Stimulated activated naive B cell treated with anti-CD40 and anti-IgM and Interleukin-4, amounts not matched to agents 10 μg/mL and 1 μg/mL and 100 μg/mL, for 72 hours (primary cell): ENCODE results near the gene SELENOW.
"Not testable (repeated sequence)": the region's sequence is repeated elsewhere in the genome, so short reads cannot be mapped to it uniquely, and the experiment has no call there.

Source experiments
- ATAC-seq, 2 donors: fragments of 150-1000 bp; cut with Tn5 transposase; replicated peaks; 2 replicates each; pipeline ENCODE4 v1.10.0; 2021; ENCODE audit warnings: moderate library complexity in 1 of 2
- DNase-seq: peaks from one replicate; pipeline ENCODE4 v3.0.0; 2021
- H3K27ac Mint-ChIP-seq: one replicate; pipeline ENCODE4 v1.8.0; 2022; ENCODE audit warnings: mild to moderate bottlenecking, mixed read lengths
- H3K27me3 Mint-ChIP-seq, 2 donors: one replicate each; pipeline ENCODE4 v1.8.0; 2022; ENCODE audit warnings: mixed read lengths in 2 of 2
- H3K36me3 Mint-ChIP-seq, 2 donors: one replicate each; pipeline ENCODE4 v1.8.0; 2022; ENCODE audit warnings: mixed read lengths in 2 of 2, mild to moderate bottlenecking in 1 of 2
- H3K4me1 Mint-ChIP-seq, 2 donors: one replicate each; pipeline ENCODE4 v1.8.0; 2022; ENCODE audit warnings: mixed read lengths in 2 of 2, mild to moderate bottlenecking in 1 of 2
- H3K4me3 Mint-ChIP-seq, 2 donors: one replicate each; pipeline ENCODE4 v1.8.0; 2022; ENCODE audit warnings: mild to moderate bottlenecking in 2 of 2, mixed read lengths in 2 of 2, moderate library complexity in 1 of 2
- H3K9me3 Mint-ChIP-seq, 2 donors: one replicate each; pipeline ENCODE4 v1.8.0; 2022; ENCODE audit warnings: mixed read lengths in 2 of 2, mild to moderate bottlenecking in 1 of 2

The SELENOW gene

DNA sequence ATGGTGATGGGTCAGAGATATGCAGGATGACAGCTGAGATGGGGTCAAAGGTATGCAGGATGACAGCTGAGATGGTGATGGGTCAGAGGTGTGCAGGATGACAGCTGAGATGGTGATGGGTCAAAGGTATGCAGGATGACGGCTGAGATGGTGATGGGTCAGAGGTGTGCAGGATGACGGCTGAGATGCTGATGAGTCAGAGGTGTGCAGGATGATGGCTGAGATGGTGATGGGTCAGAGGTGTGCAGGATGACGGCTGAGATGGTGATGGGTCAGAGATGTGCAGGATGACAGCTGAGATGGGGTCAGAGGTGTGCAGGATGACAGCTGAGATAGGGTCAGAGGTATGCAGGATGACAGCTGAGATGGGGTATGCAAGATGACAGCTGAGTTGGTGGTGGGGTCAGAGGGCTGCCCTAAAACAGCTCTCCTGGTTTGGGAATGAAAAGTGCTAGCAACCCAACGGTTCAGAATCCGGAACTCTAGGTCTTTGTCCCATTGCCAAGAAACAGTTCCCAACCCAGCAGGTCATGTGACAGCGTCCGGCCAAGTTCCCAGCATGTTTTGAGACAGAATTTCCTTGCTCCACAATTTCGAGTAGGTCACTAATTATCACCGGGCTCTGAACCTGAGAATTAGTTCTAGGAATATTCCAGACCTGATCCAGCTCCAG lies 3.2 kb downstream of the SELENOW start:
- Mint-ChIP-seq H3K9me3 (no peaks in the 10 kb centered on the region), H3K4me3 (no peak overlapping the region), H3K4me1 (peaks cover 18 to 31% of the 10 kb centered on the region in 2 donors), H3K27me3 (no peaks in the 10 kb centered on the region), H3K27ac (no peak overlapping the region), H3K36me3 (peaks cover 29 to 43% of the 10 kb centered on the region in 2 donors)
- DNase-seq = no peak
- no peak for ATAC-seq

DNA sequence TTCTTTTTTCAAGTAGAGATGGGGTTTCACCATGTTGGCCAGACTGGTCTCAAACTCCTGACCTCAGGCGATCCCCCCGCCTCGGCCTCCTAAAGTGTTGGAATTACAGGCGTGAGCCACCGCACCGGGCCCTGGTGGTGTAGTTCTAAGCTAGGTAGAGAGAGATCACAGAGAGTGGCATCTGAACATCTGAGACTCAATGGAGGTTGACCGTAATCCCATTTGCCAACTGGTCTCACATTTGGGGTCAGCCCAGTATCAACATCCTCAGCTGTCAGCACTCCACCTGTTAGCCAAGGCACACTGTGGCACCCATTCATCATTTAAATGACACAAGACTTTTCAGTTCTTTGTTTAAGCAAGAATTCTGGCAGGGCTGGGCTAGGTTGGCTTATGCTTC lies 8.1 kb downstream of the SELENOW start:
- H3K4me3 Mint-ChIP-seq = no peak overlapping the region
- peaks cover 17 to 29% of the 10 kb centered on the region in 2 donors for H3K36me3 Mint-ChIP-seq
- H3K27me3 Mint-ChIP-seq = peaks cover 0 to 7% of the 10 kb centered on the region in 2 donors
- no peaks in the 10 kb centered on the region for H3K9me3 Mint-ChIP-seq
- ATAC-seq = no peak
- DNase-seq = no peak
- H3K27ac Mint-ChIP-seq = no peak overlapping the region
- peaks cover 9 to 16% of the 10 kb centered on the region in 2 donors for H3K4me1 Mint-ChIP-seq

DNA sequence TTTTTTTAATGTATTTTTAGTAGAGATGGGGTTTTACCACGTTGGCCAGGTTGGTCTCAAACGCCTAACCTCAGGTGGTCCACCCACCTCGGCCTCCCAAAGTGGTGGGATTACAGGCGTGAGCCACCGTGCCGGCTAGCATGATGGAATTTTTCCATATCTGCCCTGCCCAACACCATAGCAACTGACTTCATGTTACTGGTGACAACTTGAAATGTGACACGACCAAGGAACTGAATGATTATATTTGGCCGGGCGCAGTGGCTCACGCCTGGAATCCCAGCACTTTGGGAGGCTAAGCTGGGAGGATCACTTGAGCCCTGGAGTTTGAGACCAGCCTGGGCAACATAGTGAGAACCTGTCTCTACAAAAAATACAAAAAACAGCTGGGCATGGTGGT lies 8.8 kb downstream of the SELENOW start:
- peaks cover 7 to 12% of the 10 kb centered on the region in 2 donors for H3K4me1 Mint-ChIP-seq
- not testable (repeated sequence) for H3K27ac Mint-ChIP-seq, H3K9me3 Mint-ChIP-seq, H3K4me3 Mint-ChIP-seq, DNase-seq, H3K27me3 Mint-ChIP-seq, ATAC-seq
- H3K36me3 Mint-ChIP-seq = peaks cover 13 to 21% of the 10 kb centered on the region in 2 donors

DNA sequence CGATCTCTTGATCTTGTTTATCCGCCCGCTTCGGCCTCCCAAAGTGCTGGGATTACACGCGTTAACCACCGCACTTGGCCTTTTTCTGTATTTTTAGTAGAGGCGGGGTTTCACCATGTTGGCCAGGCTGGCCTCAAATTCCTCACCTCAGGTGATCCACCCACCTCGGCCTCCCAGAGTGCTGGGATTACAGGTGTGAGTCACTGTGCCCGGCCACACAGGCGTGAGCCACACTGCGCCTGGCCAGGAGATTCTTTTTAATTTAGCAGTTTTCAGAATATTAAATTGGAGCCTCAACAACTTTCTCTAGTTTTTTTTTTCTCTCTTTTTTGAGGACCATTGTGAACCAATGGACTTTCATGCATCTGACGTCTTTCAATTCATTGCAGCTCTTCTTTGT lies 11.3 kb downstream of the SELENOW start:
- ATAC-seq, H3K36me3 Mint-ChIP-seq, H3K4me3 Mint-ChIP-seq, H3K9me3 Mint-ChIP-seq, DNase-seq, H3K27me3 Mint-ChIP-seq: not testable (repeated sequence)
- peak overlapping the region; percentile 37 for H3K27ac Mint-ChIP-seq
- peaks cover 5 to 12% of the 10 kb centered on the region in 2 donors for H3K4me1 Mint-ChIP-seq

DNA sequence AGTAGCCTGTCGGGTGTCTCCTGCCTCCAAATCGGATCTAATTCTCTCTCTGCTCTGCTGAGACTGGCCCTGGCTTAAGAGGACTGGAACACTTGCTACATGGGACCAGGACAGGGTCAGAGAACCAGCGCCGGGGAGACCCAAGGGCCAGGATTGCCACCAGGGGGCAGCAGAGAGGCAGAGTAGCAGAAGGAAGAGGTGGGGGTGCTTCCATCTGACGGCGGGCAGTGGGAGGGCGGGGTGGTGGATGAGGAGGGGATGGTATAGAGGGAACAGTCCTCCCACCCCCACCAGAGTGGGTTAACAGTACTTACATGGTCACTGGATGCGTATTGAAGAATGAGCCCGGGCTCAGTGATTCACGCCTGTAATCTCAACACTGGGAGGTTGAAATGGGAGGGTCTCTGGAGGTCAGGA lies 11.9 kb downstream of the SELENOW start:
- Mint-ChIP-seq H3K9me3 (no peaks in the 10 kb centered on the region), H3K27me3 (peaks cover 1 to 8% of the 10 kb centered on the region in 2 donors), H3K4me1 (peaks cover 5 to 12% of the 10 kb centered on the region in 2 donors)

DNA sequence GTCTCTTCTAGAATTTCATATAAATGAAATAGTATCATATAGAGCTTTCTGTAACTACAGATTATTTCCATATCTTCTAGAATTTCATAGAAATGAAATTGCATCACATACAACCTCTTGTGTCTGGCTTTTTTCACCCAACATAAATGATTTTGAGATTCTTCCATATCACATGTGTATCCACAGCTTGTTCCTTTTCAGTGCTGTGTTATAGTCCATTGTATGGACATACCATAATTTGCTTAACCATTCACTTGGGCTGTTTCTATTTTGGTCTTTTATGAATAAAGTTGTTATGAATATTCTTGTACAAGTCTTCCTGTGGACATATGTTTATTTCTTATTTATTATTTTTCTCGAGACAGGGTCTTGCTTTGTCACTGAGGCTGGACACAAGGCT lies 14.1 kb downstream of the SELENOW start:
- Mint-ChIP-seq H3K4me1 (peaks cover 5 to 12% of the 10 kb centered on the region in 2 donors), H3K9me3 (no peaks in the 10 kb centered on the region), H3K4me3 (no peak overlapping the region), H3K27me3 (peaks cover 13 to 16% of the 10 kb centered on the region in 2 donors), H3K27ac (no peak overlapping the region), H3K36me3 (no peaks in the 10 kb centered on the region)
- no peak for ATAC-seq
- DNase-seq = no peak

More for the DNA sequence above, 11.9 kb downstream of the SELENOW start:
- Mint-ChIP-seq H3K4me3 (no peak overlapping the region), H3K27ac (no peak overlapping the region), H3K36me3 (peaks cover 0 to 3% of the 10 kb centered on the region in 2 donors)
- ATAC-seq (peak; percentile 82 to 86), DNase-seq (peak; percentile 60)

DNA sequence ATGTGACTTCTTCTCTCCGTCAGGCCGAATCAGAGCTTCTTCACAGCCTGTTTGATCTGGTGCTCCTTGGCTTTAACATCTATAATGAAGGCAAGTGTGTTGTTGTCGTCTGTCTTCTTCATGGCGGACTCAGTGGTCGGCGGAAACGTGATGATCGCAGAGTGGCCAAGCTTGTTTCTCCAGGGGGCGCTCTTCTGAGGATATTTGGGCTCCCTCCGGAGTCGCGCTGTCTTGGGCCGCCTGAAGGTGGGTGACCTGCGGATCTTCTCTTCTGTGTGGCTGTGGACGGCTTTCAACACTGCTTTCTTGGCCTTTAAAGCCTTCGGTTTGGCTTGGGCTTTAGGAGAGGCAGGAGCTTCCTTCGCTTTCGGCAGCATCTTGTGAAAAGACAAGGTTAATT lies 16.0 kb downstream of the SELENOW start:
- no peak overlapping the region for H3K4me3 Mint-ChIP-seq
- H3K27me3 Mint-ChIP-seq = peaks cover 29 to 31% of the 10 kb centered on the region in 2 donors
- no peak for ATAC-seq
- no peaks in the 10 kb centered on the region for H3K36me3 Mint-ChIP-seq
- peaks cover 3 to 6% of the 10 kb centered on the region in 2 donors for H3K4me1 Mint-ChIP-seq
- H3K9me3 Mint-ChIP-seq = no peaks in the 10 kb centered on the region
- no peak for DNase-seq
- H3K27ac Mint-ChIP-seq = no peak overlapping the region

DNA sequence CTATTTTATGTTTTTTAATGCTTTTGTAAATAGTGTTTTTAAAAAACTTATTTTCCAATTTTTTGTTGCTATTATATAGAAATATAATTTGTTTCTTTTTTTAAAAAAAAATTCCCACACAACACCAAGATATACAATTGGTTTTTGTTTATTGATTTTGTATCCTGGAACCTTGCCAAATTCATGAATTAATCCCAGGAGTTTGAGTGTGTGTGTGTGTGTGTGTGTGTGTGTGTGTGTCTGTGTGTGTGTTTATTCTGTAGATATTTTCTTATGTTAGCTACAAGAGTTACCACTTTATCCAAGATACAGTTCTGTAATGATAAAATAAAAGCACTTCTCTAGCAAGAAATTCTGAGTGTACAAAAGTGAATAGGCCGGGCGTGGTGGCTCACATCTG lies 18.3 kb downstream of the SELENOW start:
- H3K4me1 Mint-ChIP-seq = no peaks in the 10 kb centered on the region
- H3K4me3 Mint-ChIP-seq = no peak overlapping the region
- no peak overlapping the region for H3K27ac Mint-ChIP-seq
- peaks cover 24 to 29% of the 10 kb centered on the region in 2 donors for H3K27me3 Mint-ChIP-seq
- no peak for DNase-seq
- peaks cover 2 to 6% of the 10 kb centered on the region in 2 donors for H3K36me3 Mint-ChIP-seq
- ATAC-seq = no peak
- peaks cover 3 to 8% of the 10 kb centered on the region in 2 donors for H3K9me3 Mint-ChIP-seq

DNA sequence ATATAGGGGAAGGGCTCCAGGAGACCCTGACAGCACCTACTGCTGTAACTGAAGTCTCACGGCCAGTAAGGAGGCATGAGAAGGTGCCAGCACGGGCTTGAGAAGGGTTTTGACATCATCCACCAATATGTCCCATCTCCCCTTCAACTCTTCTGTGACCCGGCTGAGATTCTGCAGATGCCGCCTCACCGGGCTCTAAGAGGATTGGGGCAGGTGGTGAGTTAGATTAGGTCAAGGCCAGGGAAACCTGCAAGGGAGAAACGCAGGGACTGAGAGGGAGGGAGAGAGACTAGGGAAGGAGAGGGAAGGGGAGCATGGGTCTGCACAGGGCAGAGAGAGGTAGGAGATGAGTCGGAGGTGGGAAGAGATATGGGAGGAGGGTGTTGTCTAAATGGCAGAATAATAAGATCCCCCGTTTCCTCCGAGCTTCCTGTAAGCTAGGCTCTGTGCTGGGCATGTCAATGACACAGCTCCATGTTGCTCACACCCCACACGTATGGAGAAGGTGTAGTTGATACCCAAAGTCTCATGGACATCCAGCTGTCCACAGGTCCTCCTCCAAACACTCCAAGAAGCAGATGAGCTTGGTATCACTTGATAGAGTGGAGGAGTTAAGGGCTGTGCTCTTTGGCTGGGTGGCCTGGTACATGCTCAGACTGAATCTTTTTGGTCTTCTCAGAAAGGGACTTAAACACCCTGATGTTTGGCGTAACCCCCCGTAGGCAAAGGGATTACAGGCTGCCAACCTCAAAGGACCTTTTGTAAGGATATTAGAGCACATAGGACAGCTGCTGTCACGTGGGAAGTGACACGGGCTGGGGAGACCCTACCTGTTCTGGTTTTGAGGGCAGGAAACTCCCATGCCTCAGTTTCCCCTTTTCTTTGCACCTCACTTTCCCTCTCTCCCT lies 19.7 kb downstream of the SELENOW start:
- Mint-ChIP-seq H3K27me3 (peaks cover 24 to 29% of the 10 kb centered on the region in 2 donors), H3K4me1 (no peaks in the 10 kb centered on the region), H3K36me3 (peaks cover 2 to 7% of the 10 kb centered on the region in 2 donors), H3K4me3 (no peak overlapping the region), H3K9me3 (peaks cover 4 to 10% of the 10 kb centered on the region in 2 donors), H3K27ac (no peak overlapping the region)
- DNase-seq (no peak), ATAC-seq (no peak)

DNA sequence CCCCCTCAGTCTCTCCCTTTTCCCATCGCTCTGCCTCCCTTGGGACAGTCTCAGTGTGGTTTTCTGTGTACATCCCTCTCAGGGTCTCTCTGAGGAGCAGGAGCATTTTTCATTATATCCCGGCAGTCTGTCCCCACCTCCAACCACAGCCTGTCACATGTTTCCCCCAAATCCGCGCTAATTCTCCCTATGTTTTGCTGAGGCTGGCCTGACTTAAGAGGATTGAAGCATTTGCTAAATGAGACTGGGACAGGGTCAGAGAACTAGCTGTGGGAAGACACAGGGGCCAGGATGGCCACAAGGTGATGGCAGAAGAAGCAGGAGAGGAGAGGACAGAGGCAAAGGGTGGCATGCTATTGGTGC lies 20.4 kb downstream of the SELENOW start:
- Mint-ChIP-seq H3K4me1 (no peaks in the 10 kb centered on the region), H3K27ac (no peak overlapping the region), H3K9me3 (peaks cover 4 to 10% of the 10 kb centered on the region in 2 donors), H3K36me3 (peaks cover 2 to 7% of the 10 kb centered on the region in 2 donors), H3K27me3 (peaks cover 24 to 29% of the 10 kb centered on the region in 2 donors), H3K4me3 (no peak overlapping the region)
- DNase-seq (no peak), ATAC-seq (no peak)

DNA sequence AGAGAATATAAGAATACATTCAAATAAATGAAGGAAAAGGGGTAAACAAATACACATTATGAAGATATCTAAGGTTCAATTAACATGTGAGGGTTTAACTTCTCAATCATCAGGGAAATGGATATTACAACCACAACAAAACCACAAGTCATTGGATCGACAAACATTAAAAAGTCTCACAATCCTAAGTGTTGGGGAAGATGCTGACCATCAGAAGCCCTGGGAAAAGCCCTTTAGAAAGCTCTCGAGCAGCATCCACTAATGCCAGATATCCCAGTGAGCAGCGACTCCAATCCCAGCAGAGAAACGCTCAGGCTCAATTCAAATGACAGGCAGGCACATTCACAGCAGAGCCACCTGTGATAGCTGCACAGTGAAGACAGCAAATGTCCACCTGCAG lies 22.8 kb downstream of the SELENOW start:
- H3K4me1 Mint-ChIP-seq = no peaks in the 10 kb centered on the region
- H3K27ac Mint-ChIP-seq = no peak overlapping the region
- ATAC-seq = no peak
- H3K4me3 Mint-ChIP-seq = no peak overlapping the region
- no peak for DNase-seq
- H3K36me3 Mint-ChIP-seq = peaks cover 2 to 7% of the 10 kb centered on the region in 2 donors
- peaks cover 19 to 21% of the 10 kb centered on the region in 2 donors for H3K27me3 Mint-ChIP-seq
- peaks cover 4 to 10% of the 10 kb centered on the region in 2 donors for H3K9me3 Mint-ChIP-seq

DNA sequence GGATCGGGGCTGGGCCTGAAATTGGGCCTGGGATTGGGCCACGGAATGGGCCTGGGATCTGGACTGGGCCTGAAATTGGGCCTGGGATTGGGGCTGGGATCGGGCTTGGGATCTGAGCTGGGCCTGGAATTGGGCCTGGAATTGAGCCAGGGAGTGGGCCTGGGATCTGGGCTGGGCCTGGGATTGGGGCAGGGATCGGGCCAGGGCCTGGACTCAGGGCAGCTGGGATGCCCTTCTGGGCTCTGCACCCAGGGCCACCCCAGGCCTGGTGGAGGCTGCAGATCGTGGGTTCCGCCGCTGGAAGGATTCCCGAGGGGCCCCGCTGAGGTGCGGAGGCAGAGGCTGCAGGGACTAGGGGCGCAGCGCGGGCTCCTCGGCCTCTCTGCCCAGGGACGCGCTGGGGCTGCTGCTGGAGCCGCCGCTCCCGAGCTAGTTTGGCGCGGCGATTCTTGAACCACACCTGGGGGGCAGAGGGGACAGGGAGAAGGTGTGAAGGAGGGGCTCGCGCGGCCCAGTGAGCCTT lies 24.1 kb downstream of the SELENOW start:
- ATAC-seq (no peak), DNase-seq (no peak)
- no peak overlapping the region for H3K27ac Mint-ChIP-seq
- H3K4me3 Mint-ChIP-seq = no peak overlapping the region
- peaks cover 2 to 7% of the 10 kb centered on the region in 2 donors for H3K36me3 Mint-ChIP-seq
- H3K9me3 Mint-ChIP-seq = peaks cover 4 to 10% of the 10 kb centered on the region in 2 donors
- peaks cover 16 to 24% of the 10 kb centered on the region in 2 donors for H3K27me3 Mint-ChIP-seq
- no peaks in the 10 kb centered on the region for H3K4me1 Mint-ChIP-seq

DNA sequence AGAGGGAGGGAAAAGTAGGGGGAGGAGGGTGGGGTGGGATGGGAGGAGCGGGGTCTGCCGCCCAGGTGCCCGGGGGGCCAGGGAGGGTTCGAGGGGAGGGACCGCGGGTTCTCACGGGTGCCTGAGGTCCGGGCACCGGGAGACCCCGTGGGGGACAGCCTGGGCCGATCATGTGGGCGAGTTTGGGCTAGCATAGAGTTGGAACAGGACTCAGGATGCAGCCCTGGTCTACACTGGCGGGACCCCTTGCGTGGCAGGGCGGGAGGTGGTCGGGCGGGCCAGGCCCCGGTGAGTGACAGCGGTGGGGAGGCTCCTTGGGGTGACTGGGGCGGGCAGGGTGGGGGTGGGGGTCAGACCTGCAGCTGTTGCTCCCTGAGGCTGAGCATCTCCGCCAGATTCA lies 24.6 kb downstream of the SELENOW start:
- not testable (repeated sequence) for DNase-seq, ATAC-seq, H3K4me1 Mint-ChIP-seq, H3K9me3 Mint-ChIP-seq, H3K36me3 Mint-ChIP-seq, H3K27ac Mint-ChIP-seq, H3K4me3 Mint-ChIP-seq
- peaks cover 11 to 19% of the 10 kb centered on the region in 2 donors for H3K27me3 Mint-ChIP-seq

DNA sequence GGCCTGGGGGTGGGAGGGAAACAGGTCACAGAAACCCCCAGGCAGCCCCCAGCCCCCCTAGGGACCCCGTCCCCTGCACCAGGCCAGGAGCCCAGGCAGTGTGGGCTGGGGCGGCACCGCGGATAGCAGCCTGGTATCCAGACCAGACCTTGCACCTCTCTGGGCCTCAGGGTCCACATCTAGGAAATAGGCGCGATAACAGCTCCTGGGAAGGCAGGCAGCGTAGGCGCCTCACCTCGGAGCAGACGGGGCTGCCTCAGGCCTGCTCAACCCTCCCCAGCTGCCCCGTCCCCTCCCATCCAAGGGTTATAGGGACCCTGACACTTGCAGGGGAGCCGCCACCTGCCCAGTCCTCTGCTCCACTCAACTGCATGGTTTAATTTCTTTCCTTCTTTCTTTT lies 25.2 kb downstream of the SELENOW start:
- H3K27ac Mint-ChIP-seq, DNase-seq, H3K4me3 Mint-ChIP-seq, ATAC-seq, H3K9me3 Mint-ChIP-seq, H3K4me1 Mint-ChIP-seq, H3K36me3 Mint-ChIP-seq: not testable (repeated sequence)
- H3K27me3 Mint-ChIP-seq = peaks cover 7 to 15% of the 10 kb centered on the region in 2 donors
